LNCaP clone FGC (cell line): Measurements from ENCODE around the gene PKHD1.

Experiments
- DNase-seq: peaks from one replicate; pipeline ENCODE4 v3.0.0-alpha.2; 2011; ENCODE audit warnings: low read depth
- H3K4me3 ChIP-seq: 2 replicates; pipeline ENCODE4 v1.5.1; 2011; ENCODE audit warnings: mild to moderate bottlenecking, low read depth, low read length, control low read depth
- CTCF ChIP-seq: IDR thresholded peaks from 2 replicates; pipeline ENCODE4 v1.5.1; 2012; ENCODE audit warnings: mild to moderate bottlenecking; ENCODE audit not compliant: control insufficient read depth, insufficient read depth; ENCODE audit errors: extremely low read depth

PKHD1 gene

GRCh38 chr6:52042141-52042885 is 45.1 kb downstream of the PKHD1 start:
- H3K4me3 ChIP-seq = no peak overlapping the region
- DNase-seq = no peak
- no peak for TF ChIP-seq CTCF

GRCh38 chr6:52041134-52041533 is 46.3 kb downstream of the PKHD1 start:
- no peak overlapping the region for H3K4me3 ChIP-seq
- TF ChIP-seq CTCF = no peak
- DNase-seq = no peak

- TF ChIP-seq CTCF = no peak
- no peak for DNase-seq
- H3K4me3 ChIP-seq = no peak overlapping the region
Observed at GRCh38 chr6:52027699-52028098, 59.7 kb downstream of the PKHD1 start.

- DNase-seq = no peak
- TF ChIP-seq CTCF = no peak
- H3K4me3 ChIP-seq = no peak overlapping the region
Observed at GRCh38 chr6:52024451-52025068, 62.9 kb downstream of the PKHD1 start.

- no peak for TF ChIP-seq CTCF
- H3K4me3 ChIP-seq = no peak overlapping the region
- no peak for DNase-seq
Observed at GRCh38 chr6:52022675-52023074, 64.7 kb downstream of the PKHD1 start.

GRCh38 chr6:52020945-52021570 is 66.4 kb downstream of the PKHD1 start:
- DNase-seq = no peak
- H3K4me3 ChIP-seq = no peak overlapping the region
- peak; percentile 57 for TF ChIP-seq CTCF
